ENCODE results near the gene KIAA1614.
"Not testable (repeated sequence)": the region's sequence is repeated elsewhere in the genome, so short reads cannot be mapped to it uniquely, and the experiment has no call there.

KIAA1614 gene

DNA sequence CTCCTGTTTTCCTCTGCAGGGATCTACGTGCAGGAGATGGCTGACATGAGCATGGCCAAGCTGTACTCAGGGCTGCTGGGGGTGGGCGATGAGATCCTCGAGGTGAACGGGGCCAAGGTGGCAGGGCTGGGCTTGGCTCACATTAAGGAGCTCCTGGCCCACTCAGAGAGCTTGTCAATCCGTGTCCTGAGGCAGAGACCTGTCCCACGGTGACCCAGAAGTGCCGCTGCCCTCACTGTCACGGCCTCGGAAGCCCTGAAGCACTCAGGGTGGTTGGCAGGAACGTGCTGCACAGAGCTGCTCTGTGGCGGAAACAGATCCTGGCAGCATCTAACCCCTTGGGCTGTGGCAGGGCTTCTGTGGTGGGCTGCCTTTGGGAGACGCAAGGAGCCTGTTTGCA lies 37.6 kb downstream of the KIAA1614 start:
- no peaks in the 10 kb centered on the region for H3K9me3 ChIP-seq (ENCODE audit: control insufficient read depth in 1 of 2, low read length in 2 of 2)
- peaks cover 0 to 8% of the 10 kb centered on the region in 2 donors for H3K36me3 ChIP-seq (ENCODE audit: control insufficient read depth in 1 of 2, insufficient read depth in 2 of 2, low read length in 2 of 2)
- no peak overlapping the region for H3K27ac ChIP-seq (ENCODE audit: low read depth, low read length)
- peaks cover 12 to 14% of the 10 kb centered on the region in 2 donors for H3K4me1 ChIP-seq (ENCODE audit: control insufficient read depth in 1 of 2, insufficient read depth in 2 of 2, low read length in 2 of 2)
- H3K9ac ChIP-seq (ENCODE audit: low read depth in 1 of 2, low read length in 2 of 2), result no peak overlapping the region
- H3K27me3 ChIP-seq (ENCODE audit: control insufficient read depth in 1 of 2, insufficient read depth in 2 of 2, low read length in 2 of 2), result no peaks in the 10 kb centered on the region
- H3K4me3 ChIP-seq (ENCODE audit: low read depth in 1 of 2, low read length in 2 of 2), result no peak overlapping the region

GRCh38 chr1:180951186-180951745 lies 38.6 kb downstream of the KIAA1614 start:
- H3K9me3 ChIP-seq (ENCODE audit: control insufficient read depth in 1 of 2, low read length in 2 of 2), result no peaks in the 10 kb centered on the region
- peaks cover 12 to 14% of the 10 kb centered on the region in 2 donors for H3K4me1 ChIP-seq (ENCODE audit: control insufficient read depth in 1 of 2, insufficient read depth in 2 of 2, low read length in 2 of 2)
- H3K36me3 ChIP-seq (ENCODE audit: control insufficient read depth in 1 of 2, insufficient read depth in 2 of 2, low read length in 2 of 2), result peaks cover 0 to 8% of the 10 kb centered on the region in 2 donors
- no peak overlapping the region for H3K27ac ChIP-seq (ENCODE audit: low read depth, low read length)
- H3K27me3 ChIP-seq (ENCODE audit: control insufficient read depth in 1 of 2, insufficient read depth in 2 of 2, low read length in 2 of 2), result no peaks in the 10 kb centered on the region
- no peak overlapping the region for H3K9ac ChIP-seq (ENCODE audit: low read depth in 1 of 2, low read length in 2 of 2)
- H3K4me3 ChIP-seq (ENCODE audit: low read depth in 1 of 2, low read length in 2 of 2), result no peak overlapping the region

- H3K4me1 ChIP-seq (ENCODE audit: control insufficient read depth in 1 of 2, insufficient read depth in 2 of 2, low read length in 2 of 2), result peaks cover 12 to 14% of the 10 kb centered on the region in 2 donors
- no peak overlapping the region for H3K9ac ChIP-seq (ENCODE audit: low read depth in 1 of 2, low read length in 2 of 2)
Measured at GRCh38 chr1:180951836-180952656, 39.3 kb downstream of the KIAA1614 start.

DNA sequence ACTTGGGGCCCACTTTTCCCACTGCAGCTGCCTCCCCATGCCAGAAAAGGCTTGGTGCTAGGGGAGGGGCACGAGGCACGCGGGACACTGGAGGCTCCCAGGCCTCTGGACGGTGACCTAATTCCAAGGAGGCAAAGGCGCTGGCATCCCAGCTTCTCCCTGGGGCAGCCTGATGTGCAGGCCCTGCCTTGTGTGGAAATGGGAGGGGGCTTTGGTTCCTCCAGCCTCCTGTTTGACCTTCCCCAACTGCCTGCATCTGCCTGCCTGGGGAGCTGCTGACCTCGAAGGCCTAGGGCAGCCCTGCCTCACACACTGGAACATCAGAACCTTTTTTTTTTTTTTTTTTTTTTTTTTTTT lies 39.9 kb downstream of the KIAA1614 start:
- Histone ChIP-seq H3K36me3 (ENCODE audit: control insufficient read depth in 1 of 2, insufficient read depth in 2 of 2, low read length in 2 of 2) (peaks cover 0 to 8% of the 10 kb centered on the region in 2 donors), H3K27me3 (ENCODE audit: control insufficient read depth in 1 of 2, insufficient read depth in 2 of 2, low read length in 2 of 2) (no peaks in the 10 kb centered on the region), H3K9ac (ENCODE audit: low read depth in 1 of 2, low read length in 2 of 2) (no peak overlapping the region), H3K4me1 (ENCODE audit: control insufficient read depth in 1 of 2, insufficient read depth in 2 of 2, low read length in 2 of 2) (peaks cover 12 to 14% of the 10 kb centered on the region in 2 donors), H3K27ac (ENCODE audit: low read depth, low read length) (no peak overlapping the region), H3K9me3 (ENCODE audit: control insufficient read depth in 1 of 2, low read length in 2 of 2) (no peaks in the 10 kb centered on the region), H3K4me3 (ENCODE audit: low read depth in 1 of 2, low read length in 2 of 2) (no peak overlapping the region)

More at GRCh38 chr1:180951836-180952656, 39.3 kb downstream of the KIAA1614 start:
- H3K27me3 ChIP-seq (ENCODE audit: control insufficient read depth in 1 of 2, insufficient read depth in 2 of 2, low read length in 2 of 2), result no peaks in the 10 kb centered on the region
- no peaks in the 10 kb centered on the region for H3K9me3 ChIP-seq (ENCODE audit: control insufficient read depth in 1 of 2, low read length in 2 of 2)
- H3K36me3 ChIP-seq (ENCODE audit: control insufficient read depth in 1 of 2, insufficient read depth in 2 of 2, low read length in 2 of 2), result peaks cover 0 to 8% of the 10 kb centered on the region in 2 donors
- H3K4me3 ChIP-seq (ENCODE audit: low read depth in 1 of 2, low read length in 2 of 2), result no peak overlapping the region
- no peak overlapping the region for H3K27ac ChIP-seq (ENCODE audit: low read depth, low read length)

- no peaks in the 10 kb centered on the region for H3K9me3 ChIP-seq (ENCODE audit: control insufficient read depth in 1 of 2, low read length in 2 of 2)
- peak overlapping the region; percentile 33 to 57 for H3K9ac ChIP-seq (ENCODE audit: low read depth in 1 of 2, low read length in 2 of 2)
- peak overlapping the region; percentile 65 to 69 for H3K4me3 ChIP-seq (ENCODE audit: low read depth in 1 of 2, low read length in 2 of 2)
- H3K27ac ChIP-seq (ENCODE audit: low read depth, low read length), result no peak overlapping the region
- H3K27me3 ChIP-seq (ENCODE audit: control insufficient read depth in 1 of 2, insufficient read depth in 2 of 2, low read length in 2 of 2), result no peaks in the 10 kb centered on the region
- peaks cover 0 to 8% of the 10 kb centered on the region in 2 donors for H3K36me3 ChIP-seq (ENCODE audit: control insufficient read depth in 1 of 2, insufficient read depth in 2 of 2, low read length in 2 of 2)
- peaks cover 12 to 14% of the 10 kb centered on the region in 2 donors for H3K4me1 ChIP-seq (ENCODE audit: control insufficient read depth in 1 of 2, insufficient read depth in 2 of 2, low read length in 2 of 2)
Measured at GRCh38 chr1:180953291-180954004, 40.8 kb downstream of the KIAA1614 start.

- Histone ChIP-seq H3K9me3 (ENCODE audit: control insufficient read depth in 1 of 2, low read length in 2 of 2) (no peaks in the 10 kb centered on the region), H3K27me3 (ENCODE audit: control insufficient read depth in 1 of 2, insufficient read depth in 2 of 2, low read length in 2 of 2) (no peaks in the 10 kb centered on the region), H3K4me3 (ENCODE audit: low read depth in 1 of 2, low read length in 2 of 2) (peak overlapping the region; percentile 65 to 69), H3K27ac (ENCODE audit: low read depth, low read length) (peak overlapping the region; percentile 39), H3K9ac (ENCODE audit: low read depth in 1 of 2, low read length in 2 of 2) (peak overlapping the region; percentile 33 to 57), H3K4me1 (ENCODE audit: control insufficient read depth in 1 of 2, insufficient read depth in 2 of 2, low read length in 2 of 2) (peaks cover 12 to 14% of the 10 kb centered on the region in 2 donors), H3K36me3 (ENCODE audit: control insufficient read depth in 1 of 2, insufficient read depth in 2 of 2, low read length in 2 of 2) (peaks cover 0 to 8% of the 10 kb centered on the region in 2 donors)
Measured at GRCh38 chr1:180954005-180954800, 41.5 kb downstream of the KIAA1614 start.

- Histone ChIP-seq H3K27me3 (ENCODE audit: control insufficient read depth in 1 of 2, insufficient read depth in 2 of 2, low read length in 2 of 2) (no peaks in the 10 kb centered on the region), H3K4me1 (ENCODE audit: control insufficient read depth in 1 of 2, insufficient read depth in 2 of 2, low read length in 2 of 2) (peaks cover 12 to 14% of the 10 kb centered on the region in 2 donors), H3K36me3 (ENCODE audit: control insufficient read depth in 1 of 2, insufficient read depth in 2 of 2, low read length in 2 of 2) (peaks cover 0 to 7% of the 10 kb centered on the region in 2 donors), H3K27ac (ENCODE audit: low read depth, low read length) (peak overlapping the region; percentile 39), H3K4me3 (ENCODE audit: low read depth in 1 of 2, low read length in 2 of 2) (peak overlapping the region; percentile 65 to 69), H3K9me3 (ENCODE audit: control insufficient read depth in 1 of 2, low read length in 2 of 2) (no peaks in the 10 kb centered on the region), H3K9ac (ENCODE audit: low read depth in 1 of 2, low read length in 2 of 2) (peak overlapping the region; percentile 33 to 57)
Measured at GRCh38 chr1:180954801-180955165, 42.1 kb downstream of the KIAA1614 start.

DNA sequence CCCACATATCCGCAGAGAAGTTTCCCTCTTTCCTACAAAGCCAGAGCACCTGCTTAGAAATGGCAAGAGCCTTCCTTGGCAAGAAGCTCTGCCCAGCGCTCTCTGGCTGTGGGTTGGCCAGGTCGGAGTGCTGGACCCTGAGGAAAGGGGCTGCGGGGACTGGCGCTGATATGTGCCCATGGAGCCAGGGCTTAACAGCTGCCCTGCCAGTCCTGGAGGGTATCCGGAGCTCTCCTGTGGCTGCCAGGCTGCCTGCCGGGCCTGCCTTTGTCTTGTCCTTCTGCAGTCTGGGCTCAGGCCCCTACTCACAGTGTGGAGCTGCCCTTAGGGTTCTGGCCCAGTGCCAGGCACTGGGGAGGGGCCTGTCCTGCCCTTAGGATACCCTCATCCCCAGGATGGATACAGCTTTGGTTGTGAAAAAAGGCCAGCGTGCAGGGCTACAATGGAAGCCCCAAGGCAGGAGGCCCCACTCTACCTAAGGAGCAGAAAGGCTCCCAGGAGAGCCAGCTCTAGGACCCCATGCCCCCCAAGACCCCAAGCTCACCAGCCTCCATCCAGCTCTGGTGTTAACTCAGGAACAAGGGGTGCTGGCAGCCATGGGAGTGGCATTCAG lies 43.4 kb downstream of the KIAA1614 start:
- H3K27ac ChIP-seq (ENCODE audit: low read depth, low read length), result no peak overlapping the region
- no peaks in the 10 kb centered on the region for H3K36me3 ChIP-seq (ENCODE audit: control insufficient read depth in 1 of 2, insufficient read depth in 2 of 2, low read length in 2 of 2)
- H3K4me1 ChIP-seq (ENCODE audit: control insufficient read depth in 1 of 2, insufficient read depth in 2 of 2, low read length in 2 of 2), result peaks cover 12 to 14% of the 10 kb centered on the region in 2 donors
- H3K9me3 ChIP-seq (ENCODE audit: control insufficient read depth in 1 of 2, low read length in 2 of 2), result no peaks in the 10 kb centered on the region
- H3K9ac ChIP-seq (ENCODE audit: low read depth in 1 of 2, low read length in 2 of 2), result no peak overlapping the region
- H3K27me3 ChIP-seq (ENCODE audit: control insufficient read depth in 1 of 2, insufficient read depth in 2 of 2, low read length in 2 of 2), result no peaks in the 10 kb centered on the region
- no peak overlapping the region for H3K4me3 ChIP-seq (ENCODE audit: low read depth in 1 of 2, low read length in 2 of 2)

- H3K27ac ChIP-seq (ENCODE audit: low read depth, low read length); H3K36me3 ChIP-seq (ENCODE audit: control insufficient read depth in 1 of 2, insufficient read depth in 2 of 2, low read length in 2 of 2); H3K4me3 ChIP-seq (ENCODE audit: low read depth in 1 of 2, low read length in 2 of 2); H3K9me3 ChIP-seq (ENCODE audit: control insufficient read depth in 1 of 2, low read length in 2 of 2); H3K27me3 ChIP-seq (ENCODE audit: control insufficient read depth in 1 of 2, insufficient read depth in 2 of 2, low read length in 2 of 2); H3K9ac ChIP-seq (ENCODE audit: low read depth in 1 of 2, low read length in 2 of 2): not testable (repeated sequence)
- peaks cover 10 to 19% of the 10 kb centered on the region in 2 donors for H3K4me1 ChIP-seq (ENCODE audit: control insufficient read depth in 1 of 2, insufficient read depth in 2 of 2, low read length in 2 of 2)
Measured at GRCh38 chr1:180959620-180960019, 46.9 kb downstream of the KIAA1614 start.

Data from duodenal mucosa (tissue), 2 donors.